Loucy (cell line): ENCODE measurements around the gene PLEKHF1.

Experiments
- EZH2phosphoT487 ChIP-seq: fragments of 200-600 bp; IDR thresholded peaks from 2 replicates; pipeline ENCODE4 v1.6.1; 2018; ENCODE audit warnings: antibody characterized with exemption, mild to moderate bottlenecking, moderate library complexity, borderline replicate concordance
- TF ChIP-seq, protein P1 (sequence below): fragments of 200-600 bp; sonication (generic); conservative IDR thresholded peaks from 2 replicates; pipeline ENCODE4 v1.5.1; 2014; ENCODE audit warnings: mild to moderate bottlenecking, antibody characterized with exemption, low read length

DNA sequence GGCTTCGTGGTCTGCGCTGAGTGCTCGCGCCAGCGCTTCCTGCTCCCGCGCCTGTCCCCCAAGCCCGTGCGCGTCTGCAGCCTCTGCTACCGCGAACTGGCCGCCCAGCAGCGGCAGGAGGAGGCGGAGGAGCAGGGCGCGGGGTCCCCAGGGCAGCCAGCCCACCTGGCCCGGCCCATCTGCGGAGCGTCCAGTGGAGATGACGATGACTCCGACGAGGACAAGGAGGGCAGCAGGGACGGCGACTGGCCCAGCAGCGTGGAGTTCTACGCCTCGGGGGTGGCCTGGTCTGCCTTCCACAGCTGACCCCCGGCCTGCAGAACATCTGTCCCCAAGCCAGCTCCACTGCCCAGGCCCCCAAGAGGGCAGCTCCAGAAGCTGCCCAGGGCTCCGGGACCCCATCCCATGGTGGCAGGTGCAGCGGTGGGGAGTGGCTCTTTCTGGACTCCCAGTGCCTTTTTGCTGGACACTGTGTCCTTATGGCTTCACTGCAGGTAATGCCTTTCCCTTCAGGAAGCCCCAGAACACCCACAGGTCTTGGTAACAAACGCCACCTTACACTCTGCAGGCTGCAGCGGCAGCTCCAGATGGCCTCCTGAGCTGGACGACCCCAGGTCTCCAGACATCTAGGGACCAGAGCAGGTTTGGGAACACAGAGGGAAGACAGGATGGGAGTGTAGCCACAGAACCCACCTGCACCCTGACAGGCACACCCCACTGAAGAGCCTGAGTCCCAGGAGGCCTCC is 9.3 kb downstream of the PLEKHF1 start:
- TF ChIP-seq, protein P1, sequence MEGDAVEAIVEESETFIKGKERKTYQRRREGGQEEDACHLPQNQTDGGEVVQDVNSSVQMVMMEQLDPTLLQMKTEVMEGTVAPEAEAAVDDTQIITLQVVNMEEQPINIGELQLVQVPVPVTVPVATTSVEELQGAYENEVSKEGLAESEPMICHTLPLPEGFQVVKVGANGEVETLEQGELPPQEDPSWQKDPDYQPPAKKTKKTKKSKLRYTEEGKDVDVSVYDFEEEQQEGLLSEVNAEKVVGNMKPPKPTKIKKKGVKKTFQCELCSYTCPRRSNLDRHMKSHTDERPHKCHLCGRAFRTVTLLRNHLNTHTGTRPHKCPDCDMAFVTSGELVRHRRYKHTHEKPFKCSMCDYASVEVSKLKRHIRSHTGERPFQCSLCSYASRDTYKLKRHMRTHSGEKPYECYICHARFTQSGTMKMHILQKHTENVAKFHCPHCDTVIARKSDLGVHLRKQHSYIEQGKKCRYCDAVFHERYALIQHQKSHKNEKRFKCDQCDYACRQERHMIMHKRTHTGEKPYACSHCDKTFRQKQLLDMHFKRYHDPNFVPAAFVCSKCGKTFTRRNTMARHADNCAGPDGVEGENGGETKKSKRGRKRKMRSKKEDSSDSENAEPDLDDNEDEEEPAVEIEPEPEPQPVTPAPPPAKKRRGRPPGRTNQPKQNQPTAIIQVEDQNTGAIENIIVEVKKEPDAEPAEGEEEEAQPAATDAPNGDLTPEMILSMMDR = no peak
- no peak for TF ChIP-seq EZH2phosphoT487
